Tibial nerve (tissue), 4 donors: Measurements from ENCODE around the gene GIN1. TPM values are rescaled to one million over a fixed set of nuclear protein-coding genes. Genes with fewer than 3 reads are reported as not detected.
"Not testable (repeated sequence)": the region's sequence is repeated elsewhere in the genome, so short reads cannot be mapped to it uniquely, and the experiment has no call there.

Experiments used
- DNase-seq, 2 donors: peaks; one replicate each; pipeline ENCODE4 v3.0.0-alpha.2; 2019; ENCODE audit warnings: low spot score in 2 of 2
- H3K27ac ChIP-seq, 4 donors: fragments of 200-600 bp; sonication (generic) in 3 of 4; one replicate each; pipeline ENCODE4 v1.5.1; 2017 to 2019; ENCODE audit warnings: mild to moderate bottlenecking in 1 of 4
- H3K27me3 ChIP-seq, 2 donors: fragments of 200-600 bp; sonication (generic) in 1 of 2; one replicate each; pipeline versions ENCODE4 v1.5.1 to v1.6.0; 2017 to 2019
- H3K36me3 ChIP-seq, 3 donors: fragments of 200-600 bp; sonication (generic); one replicate each; pipeline ENCODE4 v1.5.1; 2018 to 2019
- H3K4me1 ChIP-seq, 4 donors: fragments of 200-600 bp; sonication (generic) in 3 of 4; one replicate each; pipeline ENCODE4 v1.5.1; 2017 to 2019
- H3K4me3 ChIP-seq, 4 donors: fragments of 200-600 bp; sonication (generic) in 3 of 4; one replicate each; pipeline ENCODE4 v1.5.1; 2017 to 2019; ENCODE audit warnings: mild to moderate bottlenecking in 1 of 4, moderate library complexity in 1 of 4
- H3K9me3 ChIP-seq, 4 donors: fragments of 200-600 bp; sonication (generic) in 3 of 4; one replicate each; pipeline ENCODE4 v1.5.1; 2017 to 2019
- CTCF ChIP-seq, 5 experiments: fragments of 200-600 bp in 3 of 5; fragments of 450-650 bp in 2 of 5; sonication (generic) in 3 of 5; IDR thresholded peaks; one replicate each; pipeline ENCODE4 v1.5.1; 2016 to 2019; ENCODE audit warnings: antibody characterized with exemption in 5 of 5, mild to moderate bottlenecking in 3 of 5, moderate library complexity in 2 of 5
- EP300 ChIP-seq, 2 donors: sonication (generic); formaldehyde crosslinking; IDR thresholded peaks; one replicate each; pipeline ENCODE4 v1.6.1; 2017; ENCODE audit warnings: antibody characterized with exemption in 2 of 2, mild to moderate bottlenecking in 1 of 2
- POLR2A ChIP-seq, 2 donors: fragments of 450-650 bp; IDR thresholded peaks; one replicate each; pipeline ENCODE4 v1.6.1; 2017; ENCODE audit warnings: antibody characterized with exemption in 2 of 2, mild to moderate bottlenecking in 2 of 2, moderate library complexity in 2 of 2
- WGBS, 2 donors: methylation state at CpG; one replicate each; pipeline ENCODE4 v1.1.5; 2018; 5-methylcytosine and 5-hydroxymethylcytosine counted together
- total RNA-seq, 4 donors: library from RNA; depleted of rRNA; stranded (reverse); fragments of >200 nt; gene quantifications; one replicate each; pipeline ENCODE4 v1.1.0, GENCODE V29; 2016

Gene GIN1
- total RNA-seq, 4 donors from 2014 or later: 2.9 to 9.2 (median 7.1) TPM

GRCh38 chr5:103075442-103075841 is 44.5 kb downstream of the GIN1 start:
- TF ChIP-seq POLR2A (IDR thresholded peaks at IDR 0.05): no peak
- no peak for TF ChIP-seq CTCF (IDR thresholded peaks at IDR 0.05)
- no peak for TF ChIP-seq EP300 (IDR thresholded peaks at IDR 0.05)
- DNase-seq: no peak
- no peaks in the 10 kb centered on the region for H3K36me3 ChIP-seq
- H3K9me3 ChIP-seq: peaks cover 0 to 78% (median 5%) of the 10 kb centered on the region in 4 donors
- H3K27ac ChIP-seq: no peak overlapping the region
- no peak overlapping the region for H3K4me3 ChIP-seq
- H3K27me3 ChIP-seq: no peaks in the 10 kb centered on the region
- H3K4me1 ChIP-seq: no peaks in the 10 kb centered on the region
- 91 to 92% methylated on average over 4 of the region's 4 CpGs for WGBS, 2 donors

GRCh38 chr5:103073500-103073899 is 46.4 kb downstream of the GIN1 start:
- H3K4me3 ChIP-seq, H3K27ac ChIP-seq, H3K27me3 ChIP-seq, DNase-seq, H3K36me3 ChIP-seq, H3K4me1 ChIP-seq: not testable (repeated sequence)
- peaks cover 0 to 59% (median 5%) of the 10 kb centered on the region in 4 donors for H3K9me3 ChIP-seq
- WGBS, 2 donors: 72 to 90% methylated on average over 4 of the region's 4 CpGs

GRCh38 chr5:103066326-103066725 is 53.6 kb downstream of the GIN1 start:
- DNase-seq: no peak
- Histone ChIP-seq H3K9me3 (no peaks in the 10 kb centered on the region), H3K36me3 (no peaks in the 10 kb centered on the region), H3K27ac (no peak overlapping the region), H3K27me3 (no peaks in the 10 kb centered on the region), H3K4me3 (no peak overlapping the region), H3K4me1 (no peaks in the 10 kb centered on the region)
- TF ChIP-seq CTCF (IDR thresholded peaks at IDR 0.05) (no peak), POLR2A (IDR thresholded peaks at IDR 0.05) (no peak), EP300 (IDR thresholded peaks at IDR 0.05) (no peak)
- WGBS, 2 donors: 50 to 55% methylated on average over 1 of the region's 1 CpG

- no peaks in the 10 kb centered on the region for H3K36me3 ChIP-seq
- TF ChIP-seq POLR2A (IDR thresholded peaks at IDR 0.05) (no peak), EP300 (IDR thresholded peaks at IDR 0.05) (no peak), CTCF (IDR thresholded peaks at IDR 0.05) (no peak)
- DNase-seq: no peak
- H3K4me1 ChIP-seq: no peaks in the 10 kb centered on the region
- no peaks in the 10 kb centered on the region for H3K27me3 ChIP-seq
- no peak overlapping the region for H3K4me3 ChIP-seq
- H3K9me3 ChIP-seq: no peaks in the 10 kb centered on the region
- WGBS, 2 donors: 34 to 39% methylated on average over 3 of the region's 3 CpGs
- no peak overlapping the region for H3K27ac ChIP-seq
Measured at GRCh38 chr5:103060424-103060954, 59.4 kb downstream of the GIN1 start.

- no peaks in the 10 kb centered on the region for H3K27me3 ChIP-seq
- DNase-seq: no peak
- no peaks in the 10 kb centered on the region for H3K9me3 ChIP-seq
- TF ChIP-seq POLR2A (IDR thresholded peaks at IDR 0.05): no peak
- no peak for TF ChIP-seq CTCF (IDR thresholded peaks at IDR 0.05)
- TF ChIP-seq EP300 (IDR thresholded peaks at IDR 0.05): no peak
- WGBS, 2 donors: 78 to 87% methylated on average over 3 of the region's 3 CpGs
- H3K4me3 ChIP-seq: no peak overlapping the region
- no peaks in the 10 kb centered on the region for H3K4me1 ChIP-seq
- no peaks in the 10 kb centered on the region for H3K36me3 ChIP-seq
- no peak overlapping the region for H3K27ac ChIP-seq
Measured at GRCh38 chr5:103059525-103059924, 60.4 kb downstream of the GIN1 start.
